Measurements from ENCODE around the gene LRMDA. TPM values are rescaled to one million over a fixed set of nuclear protein-coding genes. Genes with fewer than 3 reads are reported as not detected.

Gene LRMDA
- total RNA-seq, 1 donor = under 0.01 TPM

GRCh38 chr10:75978213-75978612 is 546.8 kb downstream of the LRMDA start:
- TF ChIP-seq, protein P1, sequence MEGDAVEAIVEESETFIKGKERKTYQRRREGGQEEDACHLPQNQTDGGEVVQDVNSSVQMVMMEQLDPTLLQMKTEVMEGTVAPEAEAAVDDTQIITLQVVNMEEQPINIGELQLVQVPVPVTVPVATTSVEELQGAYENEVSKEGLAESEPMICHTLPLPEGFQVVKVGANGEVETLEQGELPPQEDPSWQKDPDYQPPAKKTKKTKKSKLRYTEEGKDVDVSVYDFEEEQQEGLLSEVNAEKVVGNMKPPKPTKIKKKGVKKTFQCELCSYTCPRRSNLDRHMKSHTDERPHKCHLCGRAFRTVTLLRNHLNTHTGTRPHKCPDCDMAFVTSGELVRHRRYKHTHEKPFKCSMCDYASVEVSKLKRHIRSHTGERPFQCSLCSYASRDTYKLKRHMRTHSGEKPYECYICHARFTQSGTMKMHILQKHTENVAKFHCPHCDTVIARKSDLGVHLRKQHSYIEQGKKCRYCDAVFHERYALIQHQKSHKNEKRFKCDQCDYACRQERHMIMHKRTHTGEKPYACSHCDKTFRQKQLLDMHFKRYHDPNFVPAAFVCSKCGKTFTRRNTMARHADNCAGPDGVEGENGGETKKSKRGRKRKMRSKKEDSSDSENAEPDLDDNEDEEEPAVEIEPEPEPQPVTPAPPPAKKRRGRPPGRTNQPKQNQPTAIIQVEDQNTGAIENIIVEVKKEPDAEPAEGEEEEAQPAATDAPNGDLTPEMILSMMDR (IDR thresholded peaks at IDR 0.05; ENCODE audit: insufficient read depth, low read depth, low read length) = no peak
- peak; percentile 16 for DNase-seq (ENCODE audit: low read depth)
- H3K4me3 ChIP-seq (ENCODE audit: low read depth, low read length) = no peak overlapping the region

GRCh38 chr10:75980419-75981002 is 549.1 kb downstream of the LRMDA start:
- no peak overlapping the region for H3K4me3 ChIP-seq (ENCODE audit: low read depth, low read length)
- DNase-seq (ENCODE audit: low read depth) = no peak
- TF ChIP-seq, protein P1 (IDR thresholded peaks at IDR 0.05; ENCODE audit: insufficient read depth, low read depth, low read length) = no peak

DNA sequence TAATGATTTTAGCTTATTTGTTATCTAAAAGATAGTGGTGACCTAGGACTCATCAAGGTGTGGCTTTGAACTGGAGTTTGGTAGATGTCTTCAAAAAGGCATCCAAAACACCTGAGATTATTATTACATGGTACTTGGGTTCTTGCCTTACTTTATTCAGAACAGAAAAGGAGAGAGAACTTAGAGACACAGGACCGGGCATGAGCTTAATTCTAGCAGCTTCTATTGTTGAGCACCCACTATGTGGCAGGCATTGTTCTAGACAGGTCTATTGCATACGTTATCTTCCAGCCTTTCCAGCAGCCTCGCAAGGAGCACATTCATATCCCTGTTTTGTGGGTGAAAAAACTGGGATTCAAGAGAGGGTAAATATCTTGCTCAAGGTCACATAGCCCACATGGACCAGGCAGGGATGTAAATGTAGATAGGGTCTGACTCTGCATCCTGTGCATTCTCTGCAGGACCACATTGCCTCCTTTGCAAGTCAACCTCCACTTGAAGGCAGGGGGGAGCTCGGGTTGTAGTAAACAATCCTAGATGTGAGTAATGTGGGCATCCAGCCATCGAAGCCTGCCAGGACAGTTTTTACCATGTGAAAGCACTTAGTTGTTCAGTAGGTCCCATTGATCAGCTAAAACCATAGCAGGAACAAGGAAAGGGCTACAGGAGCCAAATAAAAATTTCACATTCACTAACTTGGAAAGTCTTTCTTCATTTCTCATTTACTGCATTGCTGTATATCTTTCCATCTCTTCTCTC is 551.4 kb downstream of the LRMDA start:
- no peak for DNase-seq (ENCODE audit: low read depth)
- TF ChIP-seq, protein P1 (IDR thresholded peaks at IDR 0.05; ENCODE audit: insufficient read depth, low read depth, low read length) = no peak
- no peak overlapping the region for H3K4me3 ChIP-seq (ENCODE audit: low read depth, low read length)

DNA sequence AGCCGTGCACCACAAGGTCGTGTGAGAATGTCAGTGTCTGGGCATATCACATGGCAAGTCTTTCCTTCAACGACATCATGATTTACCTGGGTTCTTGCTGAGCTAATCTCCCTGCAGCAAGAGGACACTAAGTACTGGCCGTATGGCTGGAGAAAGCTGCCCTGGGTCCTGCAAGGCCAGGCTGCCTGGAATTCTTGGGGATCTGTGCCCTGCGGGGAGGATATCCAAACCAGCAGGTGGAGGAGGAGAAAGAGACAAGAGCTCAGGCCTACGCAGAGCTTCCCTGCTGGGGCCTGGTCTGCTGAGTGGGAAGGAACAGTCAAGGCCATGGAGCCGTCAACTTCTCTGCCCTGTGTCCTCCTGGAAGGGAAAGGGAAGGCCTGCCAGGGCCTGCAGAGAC is 552.6 kb downstream of the LRMDA start:
- TF ChIP-seq, protein P1 (IDR thresholded peaks at IDR 0.05; ENCODE audit: insufficient read depth, low read depth, low read length) = no peak
- DNase-seq (ENCODE audit: low read depth) = no peak

DNA sequence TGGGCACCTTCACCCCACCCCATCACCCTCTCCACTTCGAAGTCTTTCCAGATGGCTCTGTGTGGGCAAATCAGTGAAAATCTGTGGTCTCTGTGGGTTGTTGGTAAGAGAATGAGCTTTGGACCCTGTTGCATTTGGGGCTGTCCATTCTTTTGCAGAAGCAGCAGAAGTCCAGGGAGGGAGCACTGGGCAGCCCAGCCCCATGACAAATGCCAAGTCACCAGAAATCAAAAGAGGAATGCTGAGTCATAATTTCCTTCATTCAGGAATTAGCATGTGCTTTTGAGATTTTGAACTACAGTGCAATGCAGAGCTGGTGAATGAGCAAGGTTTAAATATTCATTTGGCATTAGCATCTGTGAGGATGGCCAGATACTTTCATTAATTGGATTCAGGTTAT is 556.2 kb downstream of the LRMDA start:
- DNase-seq (ENCODE audit: low read depth) = no peak
- TF ChIP-seq, protein P1 (IDR thresholded peaks at IDR 0.05; ENCODE audit: insufficient read depth, low read depth, low read length) = no peak
- H3K4me3 ChIP-seq (ENCODE audit: low read depth, low read length) = no peak overlapping the region

More for the DNA sequence above, 552.6 kb downstream of the LRMDA start:
- H3K4me3 ChIP-seq (ENCODE audit: low read depth, low read length) = no peak overlapping the region

DNA sequence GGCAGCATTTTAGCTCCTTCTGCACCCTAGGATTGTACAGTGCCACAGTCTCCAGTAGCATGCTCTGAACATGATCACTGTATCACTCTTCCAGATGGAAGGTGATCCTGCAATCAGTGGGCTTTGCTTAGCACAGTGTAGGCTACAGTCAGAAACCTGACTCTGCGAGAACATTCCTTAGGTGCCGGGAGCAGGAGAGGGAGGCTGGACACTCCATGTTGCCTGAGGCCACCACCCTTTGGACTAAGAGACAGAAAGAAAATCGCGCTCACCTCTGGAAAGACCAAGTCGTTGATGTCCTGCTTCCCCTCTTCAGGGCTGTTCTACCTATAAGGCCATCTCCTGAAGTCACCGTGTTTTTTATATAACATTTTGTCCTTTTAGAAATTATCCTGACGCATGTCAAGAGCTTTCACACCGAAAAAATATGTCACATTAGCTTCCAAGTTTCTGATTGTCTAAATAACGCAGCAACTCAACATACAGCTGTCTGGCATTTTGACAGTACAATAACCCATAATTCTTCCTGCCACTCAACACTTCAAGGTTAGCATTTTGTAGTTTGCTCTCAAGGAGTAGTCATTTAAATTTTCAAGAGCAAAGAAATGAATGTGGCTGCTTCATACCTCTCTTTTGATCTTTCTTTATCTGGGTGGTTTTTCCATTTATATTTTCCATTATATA is 563.1 kb downstream of the LRMDA start:
- TF ChIP-seq, protein P1 (IDR thresholded peaks at IDR 0.05; ENCODE audit: insufficient read depth, low read depth, low read length) = no peak
- no peak overlapping the region for H3K4me3 ChIP-seq (ENCODE audit: low read depth, low read length)
- no peak for DNase-seq (ENCODE audit: low read depth)

Data from fibroblast of villous mesenchyme (primary cell).